Activated T-cell treated with anti-CD3 and anti-CD28 coated beads for 48 hours (primary cell): Measurements from ENCODE around the gene FTSJ1.
"Not testable (repeated sequence)": the region's sequence is repeated elsewhere in the genome, so short reads cannot be mapped to it uniquely, and the experiment has no call there.

Source experiments
- DNase-seq: peaks from one replicate; pipeline ENCODE4 v3.0.0-alpha.2; 2020; ENCODE audit warnings: low read depth

Gene FTSJ1

DNA sequence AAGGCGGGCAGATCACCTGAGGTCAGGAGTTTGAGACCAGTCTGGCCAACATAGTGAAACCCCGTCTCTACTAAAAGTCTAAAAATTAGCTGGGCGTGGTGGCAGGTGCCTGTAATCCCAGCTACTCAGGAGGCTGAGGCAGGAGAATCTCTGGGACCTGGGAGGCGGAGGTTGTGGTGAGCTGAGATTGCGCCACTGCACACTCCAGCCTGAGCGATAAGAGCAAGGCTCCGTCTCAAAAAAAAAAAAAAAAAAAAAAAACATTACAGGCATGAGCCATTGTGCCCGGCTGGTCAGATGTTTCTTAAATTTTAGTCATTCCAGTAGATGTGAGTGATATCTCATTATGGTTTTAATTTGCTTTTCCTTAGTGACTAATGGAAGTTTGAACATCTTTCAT is 49.9 kb downstream of the FTSJ1 start:
- not testable (repeated sequence) for DNase-seq

DNA sequence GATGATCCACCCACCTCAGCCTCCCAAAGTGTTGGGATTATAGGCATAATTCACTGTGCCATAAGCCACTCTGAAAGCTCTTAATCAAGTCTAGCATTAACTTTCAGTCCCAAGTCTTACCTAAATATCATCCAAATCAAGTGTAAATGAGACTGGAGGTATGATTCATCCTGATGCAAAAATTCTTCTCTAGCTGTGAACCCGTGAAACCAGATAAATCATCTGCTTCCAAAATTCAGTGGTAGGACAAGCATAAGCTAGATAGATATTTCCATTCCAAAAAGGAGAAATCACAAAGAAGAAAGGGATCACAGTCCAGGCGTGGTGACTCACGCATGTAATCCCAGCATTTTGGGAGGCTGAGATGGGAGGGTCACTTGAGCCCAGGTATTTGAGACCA is 54.7 kb downstream of the FTSJ1 start:
- no peak for DNase-seq

DNA sequence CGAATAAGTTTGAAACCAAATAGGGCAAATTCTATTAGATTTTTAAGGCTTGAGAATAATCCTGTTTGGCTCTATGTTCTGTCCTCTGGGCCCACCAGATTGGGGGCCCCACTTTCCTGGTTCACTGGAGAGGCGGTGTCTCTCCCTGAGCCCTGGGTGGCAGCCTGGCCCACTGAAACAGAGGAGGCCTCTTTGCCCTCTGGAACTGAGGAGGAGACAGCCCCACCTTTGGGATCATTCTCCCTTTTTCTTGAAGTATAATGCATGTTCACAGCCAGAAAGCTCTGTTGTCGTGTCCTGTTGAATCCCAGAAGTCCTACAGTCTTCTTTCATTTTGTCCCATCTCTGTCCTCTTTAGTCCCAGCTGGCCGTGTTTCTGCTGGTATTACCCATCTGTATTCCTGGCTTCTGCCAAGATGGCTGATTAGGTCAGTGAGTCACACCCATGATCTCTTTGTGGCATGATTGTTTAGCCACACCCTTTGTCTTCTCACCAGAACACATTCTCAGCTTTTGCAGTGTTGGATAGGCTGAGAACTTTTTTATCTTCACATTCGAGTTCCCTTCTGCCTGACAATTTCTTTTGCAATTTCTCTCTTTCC is 55.5 kb downstream of the FTSJ1 start:
- DNase-seq, result no peak

DNA sequence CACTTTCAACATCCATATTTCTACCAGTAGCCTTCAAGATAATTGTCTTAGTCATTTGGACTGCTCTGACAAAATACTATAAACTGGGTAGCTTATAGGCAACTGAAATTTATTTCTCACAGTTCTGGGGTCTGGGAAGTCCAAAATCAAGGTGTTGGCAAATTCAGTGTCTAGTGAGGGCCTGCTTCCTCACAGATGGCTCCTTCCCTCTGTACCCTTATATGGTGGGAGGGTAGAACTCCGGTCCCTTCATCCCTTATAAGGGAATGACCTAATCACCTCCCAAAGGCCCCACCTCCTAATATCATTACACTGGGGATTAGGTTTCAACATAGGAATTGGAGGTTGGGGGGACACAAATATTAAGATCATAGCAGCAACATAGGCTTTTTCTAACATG is 56.2 kb downstream of the FTSJ1 start:
- no peak for DNase-seq

DNA sequence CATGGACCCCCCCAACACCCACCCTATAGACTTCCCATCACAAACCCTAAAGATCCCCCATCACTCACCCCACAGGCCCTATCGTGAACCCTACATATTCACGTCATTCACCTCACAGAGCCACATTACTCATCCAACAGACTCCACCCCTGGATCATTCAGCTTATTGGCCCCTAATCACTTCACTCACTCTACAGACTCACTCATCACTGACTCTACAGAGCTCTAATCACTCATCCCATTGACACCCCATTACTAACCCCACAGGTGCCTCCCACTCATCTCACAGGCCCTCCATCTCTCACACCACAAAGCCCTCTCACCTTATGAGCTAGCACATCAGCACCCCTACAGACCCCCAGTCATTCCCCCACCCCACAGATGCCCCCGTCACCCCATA is 57.2 kb downstream of the FTSJ1 start:
- DNase-seq, result no peak
